Epithelial cell of umbilical artery (primary cell): Measurements from ENCODE around the gene SLC12A7. TPM values are rescaled to one million over a fixed set of nuclear protein-coding genes. Genes with fewer than 3 reads are reported as not detected.

Experiments used
- total RNA-seq: library from RNA; depleted of rRNA; stranded (reverse); fragments of >200 nt; gene quantifications from 2 replicates; pipeline ENCODE4 v1.2.3, GENCODE V29; 2014

The SLC12A7 gene
- total RNA-seq, result 15.8 and 17.2 TPM in 2 replicates

GRCh38 chr5:1111727-1112289 lies at the start of gene SLC12A7:
Gene SLC12A7 (minus strand): TSS chr5:1112063. CDS start chr5:1111991, 72 bp downstream.

GRCh38 chr5:1008451-1009358 lies 103.2 kb downstream of the SLC12A7 start, which contains the start of gene NKD2:
Gene NKD2 (plus strand): TSS chr5:1008802. CDS start chr5:1009058, 256 bp downstream.

Other genes with a start within 250 kb of the SLC12A7 start
- 46.8 and 52.3 TPM in 2 replicates for gene BRD9, start 219.3 kb downstream of the SLC12A7 start, total RNA-seq
- 42.6 and 53.5 TPM in 2 replicates for gene TRIP13, start 219.2 kb downstream of the SLC12A7 start, total RNA-seq
- gene NKD2, start 103.3 kb downstream of the SLC12A7 start, total RNA-seq, result not detected in 2 replicates
- gene SLC6A19, start 89.5 kb upstream of the SLC12A7 start, total RNA-seq, result not detected in 2 replicates
- not detected in 2 replicates for gene SLC6A18, start 113.3 kb upstream of the SLC12A7 start, total RNA-seq
- not detected in 2 replicates for gene TERT, start 183.0 kb upstream of the SLC12A7 start, total RNA-seq
- 252 and 269 TPM in 2 replicates for gene CLPTM1L, start 233.0 kb upstream of the SLC12A7 start, total RNA-seq